Activated naive CD4-positive, alpha-beta T cell treated with anti-CD3 and anti-CD28 coated beads, Interleukin-2, amount 50 U/mL, for 72 hours (primary cell): ENCODE data around the gene TAS1R3. TPM values are rescaled to one million over a fixed set of nuclear protein-coding genes. Genes with fewer than 3 reads are reported as not detected.
A peak's percentile ranks its signal among the peaks of the same experiment; 100 is the strongest.

ENCODE experiments used
- ATAC-seq, 2 donors: fragments of 150-1000 bp; cut with Tn5 transposase; 2 replicates each; pipeline ENCODE4 v1.10.0; 2021; ENCODE audit warnings: mild to moderate bottlenecking in 2 of 2, moderate library complexity in 2 of 2
- DNase-seq, 2 donors: peaks; one replicate each; pipeline ENCODE4 v3.0.0; 2021 to 2022; ENCODE audit warnings: low spot score in 2 of 2
- H3K27ac Mint-ChIP-seq, 2 donors: one replicate each; pipeline ENCODE4 v1.8.0; 2022; ENCODE audit warnings: mild to moderate bottlenecking in 2 of 2, mixed read lengths in 2 of 2
- H3K36me3 Mint-ChIP-seq, 2 donors: one replicate each; pipeline ENCODE4 v1.8.0; 2022; ENCODE audit warnings: mixed read lengths in 2 of 2
- H3K9me3 Mint-ChIP-seq, 2 donors: one replicate each; pipeline ENCODE4 v1.8.0; 2022; ENCODE audit warnings: mixed read lengths in 2 of 2
- total RNA-seq, 2 donors: library from RNA; stranded (reverse); gene quantifications; one replicate each; pipeline ENCODE4 v1.2.3, GENCODE V29; 2022

TAS1R3 gene
- total RNA-seq, 2 donors from 2014 or later: 0.32 to 0.43 TPM

DNA sequence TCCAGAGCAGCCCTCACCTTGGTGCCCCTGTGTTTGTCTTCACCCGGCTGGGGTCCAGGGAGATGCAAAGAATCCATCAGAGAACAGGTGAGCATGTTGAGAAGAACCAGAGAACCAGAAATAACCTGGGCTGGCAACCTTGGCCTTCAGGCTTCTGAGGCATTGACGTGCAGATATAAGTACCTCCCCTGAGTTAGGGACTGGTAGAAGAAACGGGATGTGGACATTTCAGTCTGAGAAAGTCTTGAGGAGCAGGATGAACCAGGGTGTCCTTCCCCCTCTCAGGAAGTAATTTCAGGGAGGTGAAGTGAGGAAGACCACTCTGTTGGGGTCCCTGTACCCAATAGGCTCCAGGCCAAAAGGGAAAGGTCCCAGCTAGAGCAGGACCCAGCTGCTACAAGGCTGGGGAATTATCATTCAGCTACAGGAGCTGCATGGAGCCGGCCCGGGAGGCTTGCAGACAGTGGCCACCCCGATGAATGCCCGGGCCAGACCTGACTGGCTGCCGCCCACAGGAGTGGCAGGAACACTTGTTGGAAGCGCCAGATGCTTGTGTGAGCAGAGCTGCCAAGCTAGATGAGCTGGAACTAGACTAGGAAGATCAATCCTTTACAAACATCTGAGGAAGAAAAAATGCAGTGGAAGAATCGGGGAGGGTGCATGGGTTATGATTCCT is 45.6 kb downstream of the TAS1R3 start:
- peaks cover 0 to 12% of the 10 kb centered on the region in 2 donors for H3K36me3 Mint-ChIP-seq
- ATAC-seq (no peak), DNase-seq (no peak)
- H3K27ac Mint-ChIP-seq: peak overlapping the region; percentile 55 to 95
- no peaks in the 10 kb centered on the region for H3K9me3 Mint-ChIP-seq

DNA sequence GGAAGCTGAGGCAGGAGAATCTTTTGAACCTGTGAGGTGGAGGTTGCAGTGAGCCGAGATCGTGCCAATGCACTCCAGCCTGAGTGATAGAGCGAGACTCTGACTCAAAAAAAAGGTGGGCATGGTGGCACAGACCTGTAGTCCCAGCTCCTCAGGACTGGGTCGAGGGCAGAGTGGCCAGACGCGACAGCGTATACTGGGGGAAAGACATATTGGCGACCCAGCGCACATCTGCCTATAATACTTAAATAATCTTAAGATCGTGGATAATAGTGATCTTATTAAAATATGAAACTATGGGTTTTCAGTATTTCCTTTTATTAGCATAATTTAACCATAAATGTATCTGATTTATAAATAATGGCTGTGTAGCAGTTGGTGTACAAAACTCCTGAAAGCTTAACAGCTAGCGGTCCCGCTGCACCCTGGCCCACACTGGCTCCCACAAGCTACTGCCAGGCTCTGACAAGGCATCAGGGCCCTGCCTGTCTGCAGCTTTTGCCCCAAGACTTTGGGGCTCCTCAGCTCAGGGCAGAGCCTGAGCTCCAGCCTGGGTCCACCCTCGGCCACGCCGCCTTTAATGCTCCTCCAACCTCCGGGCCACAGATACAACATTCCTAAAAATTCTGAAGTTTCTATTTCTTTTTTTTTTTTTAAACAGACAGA is 46.6 kb downstream of the TAS1R3 start:
- H3K27ac Mint-ChIP-seq: peak overlapping the region in 1 of 2 donors; percentile 44
- peaks cover 0 to 12% of the 10 kb centered on the region in 2 donors for H3K36me3 Mint-ChIP-seq
- DNase-seq: no peak
- H3K9me3 Mint-ChIP-seq: no peaks in the 10 kb centered on the region
- no peak for ATAC-seq

DNA sequence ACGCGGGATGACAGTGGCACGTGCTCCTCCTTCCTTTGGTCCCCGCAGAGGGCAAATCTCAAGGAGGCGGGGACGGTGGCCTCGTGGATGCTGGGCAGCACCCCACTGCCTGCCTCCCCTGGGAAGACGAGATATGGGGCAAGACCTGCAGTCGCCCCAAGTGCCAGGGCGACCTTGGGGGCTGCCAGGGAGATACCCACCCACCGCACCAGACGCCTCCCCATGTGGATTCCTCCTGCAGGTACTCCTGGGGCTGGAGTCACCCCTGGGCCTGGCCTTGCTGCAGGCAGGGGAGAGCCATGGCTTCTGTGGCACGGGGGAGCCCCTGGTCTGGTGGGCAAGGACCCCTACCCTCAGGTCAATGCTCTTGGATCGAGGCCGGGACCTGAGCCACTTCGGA is 49.8 kb downstream of the TAS1R3 start:
- Mint-ChIP-seq H3K27ac (no peak overlapping the region), H3K36me3 (no peaks in the 10 kb centered on the region), H3K9me3 (no peaks in the 10 kb centered on the region)
- DNase-seq (no peak), ATAC-seq (no peak)

DNA sequence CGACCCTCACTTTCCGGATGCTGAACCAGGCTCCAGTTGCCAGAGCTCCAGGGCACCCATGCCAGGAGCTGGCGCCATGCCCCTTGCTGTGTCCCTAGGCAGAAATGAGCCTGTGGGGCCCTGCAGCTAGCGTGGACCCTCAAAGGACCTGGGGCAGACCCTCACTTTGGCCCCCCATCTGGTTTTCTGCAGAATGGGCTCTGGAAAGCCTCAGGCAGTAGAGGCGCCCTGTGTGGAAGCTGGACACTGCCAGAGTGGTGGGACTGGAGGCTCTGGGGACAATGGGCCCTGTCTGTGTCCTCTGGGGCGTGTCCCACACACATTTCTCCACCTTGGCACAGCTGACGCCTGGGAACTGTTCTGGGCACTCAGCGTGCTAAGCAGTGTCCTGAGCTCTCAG is 50.2 kb downstream of the TAS1R3 start:
- no peak overlapping the region for H3K27ac Mint-ChIP-seq
- no peaks in the 10 kb centered on the region for H3K9me3 Mint-ChIP-seq
- no peak for ATAC-seq
- no peak for DNase-seq
- H3K36me3 Mint-ChIP-seq: peaks cover 4% of the 10 kb centered on the region in 2 donors

Other genes with a start within 250 kb of the TAS1R3 start
- gene C1orf159, start 215.2 kb upstream of the TAS1R3 start, total RNA-seq: 10 to 100 TPM; 20.7 to 21.2 TPM
- gene TTLL10, start 157.4 kb upstream of the TAS1R3 start, total RNA-seq: not detected
- gene TNFRSF18, start 124.7 kb upstream of the TAS1R3 start, total RNA-seq: 100 to 1,000 TPM in 1 of 2 donors, 10 to 100 TPM in 1; 43.6 to 250 TPM
- gene TNFRSF4, start 117.1 kb upstream of the TAS1R3 start, total RNA-seq: 100 to 1,000 TPM; 166 to 176 TPM
- gene SDF4, start 99.3 kb upstream of the TAS1R3 start, total RNA-seq: 100 to 1,000 TPM in 1 of 2 donors, 10 to 100 TPM in 1; 68.4 to 144 TPM
- 10 to 100 TPM in 1 of 2 donors, 1 to 10 TPM in 1; 9.0 to 12.5 TPM for gene B3GALT6, start 99.0 kb upstream of the TAS1R3 start, total RNA-seq
- 10 to 100 TPM in 1 of 2 donors, 1 to 10 TPM in 1; 4.0 to 17.7 TPM for gene C1QTNF12, start 84.6 kb upstream of the TAS1R3 start, total RNA-seq
- gene UBE2J2, start 57.4 kb upstream of the TAS1R3 start, total RNA-seq: 10 to 100 TPM; 59.4 to 80.5 TPM
- 10 to 100 TPM in 1 of 2 donors, 1 to 10 TPM in 1; 3.2 to 11.7 TPM for gene SCNN1D, start 50.8 kb upstream of the TAS1R3 start, total RNA-seq
- gene ACAP3, start 23.4 kb upstream of the TAS1R3 start, total RNA-seq: 10 to 100 TPM; 38.3 to 52.4 TPM
- 10 to 100 TPM; 15.1 to 39.5 TPM for gene PUSL1, start 22.7 kb upstream of the TAS1R3 start, total RNA-seq
- 100 to 1,000 TPM; 119 to 142 TPM for gene INTS11, start 6.6 kb upstream of the TAS1R3 start, total RNA-seq
- 10 to 100 TPM in 1 of 2 donors, 1 to 10 TPM in 1; 9.8 to 12.2 TPM for gene CPTP, start 6.5 kb upstream of the TAS1R3 start, total RNA-seq
- gene DVL1, start 18.1 kb downstream of the TAS1R3 start, total RNA-seq: 10 to 100 TPM; 41.9 to 44.8 TPM
- under 1 TPM in 1 of 2 donors, not detected in 1; 0.66 TPM for gene MXRA8, start 27.3 kb downstream of the TAS1R3 start, total RNA-seq
- 100 to 1,000 TPM; 115 to 122 TPM for gene AURKAIP1, start 43.9 kb downstream of the TAS1R3 start, total RNA-seq
- 100 to 1,000 TPM; 108 to 174 TPM for gene CCNL2, start 68.1 kb downstream of the TAS1R3 start, total RNA-seq
- gene MRPL20, start 76.0 kb downstream of the TAS1R3 start, total RNA-seq: 100 to 1,000 TPM in 1 of 2 donors, 10 to 100 TPM in 1; 82.9 to 115 TPM
- gene ANKRD65, start 90.0 kb downstream of the TAS1R3 start, total RNA-seq: under 1 TPM in 1 of 2 donors, not detected in 1; 0.29 TPM
- 1 to 10 TPM in 1 of 2 donors, under 1 TPM in 1; 0.59 to 6.9 TPM for gene VWA1, start 104.4 kb downstream of the TAS1R3 start, total RNA-seq
- 1 to 10 TPM; 1.1 to 1.9 TPM for gene ATAD3C, start 118.4 kb downstream of the TAS1R3 start, total RNA-seq
- 10 to 100 TPM; 30.1 to 33.1 TPM for gene ATAD3B, start 140.5 kb downstream of the TAS1R3 start, total RNA-seq
- gene ATAD3A, start 180.9 kb downstream of the TAS1R3 start, total RNA-seq: 10 to 100 TPM; 35.7 to 39.7 TPM
- gene TMEM240, start 209.3 kb downstream of the TAS1R3 start, total RNA-seq: under 1 TPM; 0.41 to 0.58 TPM
- 100 to 1,000 TPM in 1 of 2 donors, 10 to 100 TPM in 1; 82.9 to 121 TPM for gene SSU72, start 243.6 kb downstream of the TAS1R3 start, total RNA-seq